Measurements from ENCODE around the gene MACROD1.

DNA sequence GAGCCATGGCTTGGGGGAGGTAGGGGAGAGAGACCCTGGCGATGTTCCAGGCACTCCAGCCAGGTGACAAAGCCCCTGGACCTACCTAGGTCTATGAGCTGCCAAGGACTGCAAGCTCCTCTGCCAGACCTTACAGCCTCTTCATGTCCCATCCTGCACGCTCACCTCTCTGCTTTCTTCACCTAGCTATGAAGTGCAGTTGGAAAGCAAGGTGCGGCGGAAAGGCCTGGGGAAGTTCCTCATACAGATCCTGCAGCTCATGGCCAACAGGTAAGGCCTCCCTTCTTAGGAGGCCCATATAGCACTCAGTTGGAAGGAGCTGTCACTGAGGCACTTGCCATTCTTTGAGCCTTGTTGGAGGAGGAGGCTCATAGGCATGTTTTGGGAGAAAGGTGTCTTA is 213.3 kb downstream of the MACROD1 start:
- TF ChIP-seq, protein P1, sequence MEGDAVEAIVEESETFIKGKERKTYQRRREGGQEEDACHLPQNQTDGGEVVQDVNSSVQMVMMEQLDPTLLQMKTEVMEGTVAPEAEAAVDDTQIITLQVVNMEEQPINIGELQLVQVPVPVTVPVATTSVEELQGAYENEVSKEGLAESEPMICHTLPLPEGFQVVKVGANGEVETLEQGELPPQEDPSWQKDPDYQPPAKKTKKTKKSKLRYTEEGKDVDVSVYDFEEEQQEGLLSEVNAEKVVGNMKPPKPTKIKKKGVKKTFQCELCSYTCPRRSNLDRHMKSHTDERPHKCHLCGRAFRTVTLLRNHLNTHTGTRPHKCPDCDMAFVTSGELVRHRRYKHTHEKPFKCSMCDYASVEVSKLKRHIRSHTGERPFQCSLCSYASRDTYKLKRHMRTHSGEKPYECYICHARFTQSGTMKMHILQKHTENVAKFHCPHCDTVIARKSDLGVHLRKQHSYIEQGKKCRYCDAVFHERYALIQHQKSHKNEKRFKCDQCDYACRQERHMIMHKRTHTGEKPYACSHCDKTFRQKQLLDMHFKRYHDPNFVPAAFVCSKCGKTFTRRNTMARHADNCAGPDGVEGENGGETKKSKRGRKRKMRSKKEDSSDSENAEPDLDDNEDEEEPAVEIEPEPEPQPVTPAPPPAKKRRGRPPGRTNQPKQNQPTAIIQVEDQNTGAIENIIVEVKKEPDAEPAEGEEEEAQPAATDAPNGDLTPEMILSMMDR (IDR thresholded peaks at IDR 0.05): no peak
- TF ChIP-seq POLR2A (IDR thresholded peaks at IDR 0.05): no peak

Measured in adrenal gland (tissue), 5 donors.